Measurements from ENCODE around the gene TRAK1.
A peak's percentile ranks its signal among the peaks of the same experiment; 100 is the strongest.

Gene TRAK1

DNA sequence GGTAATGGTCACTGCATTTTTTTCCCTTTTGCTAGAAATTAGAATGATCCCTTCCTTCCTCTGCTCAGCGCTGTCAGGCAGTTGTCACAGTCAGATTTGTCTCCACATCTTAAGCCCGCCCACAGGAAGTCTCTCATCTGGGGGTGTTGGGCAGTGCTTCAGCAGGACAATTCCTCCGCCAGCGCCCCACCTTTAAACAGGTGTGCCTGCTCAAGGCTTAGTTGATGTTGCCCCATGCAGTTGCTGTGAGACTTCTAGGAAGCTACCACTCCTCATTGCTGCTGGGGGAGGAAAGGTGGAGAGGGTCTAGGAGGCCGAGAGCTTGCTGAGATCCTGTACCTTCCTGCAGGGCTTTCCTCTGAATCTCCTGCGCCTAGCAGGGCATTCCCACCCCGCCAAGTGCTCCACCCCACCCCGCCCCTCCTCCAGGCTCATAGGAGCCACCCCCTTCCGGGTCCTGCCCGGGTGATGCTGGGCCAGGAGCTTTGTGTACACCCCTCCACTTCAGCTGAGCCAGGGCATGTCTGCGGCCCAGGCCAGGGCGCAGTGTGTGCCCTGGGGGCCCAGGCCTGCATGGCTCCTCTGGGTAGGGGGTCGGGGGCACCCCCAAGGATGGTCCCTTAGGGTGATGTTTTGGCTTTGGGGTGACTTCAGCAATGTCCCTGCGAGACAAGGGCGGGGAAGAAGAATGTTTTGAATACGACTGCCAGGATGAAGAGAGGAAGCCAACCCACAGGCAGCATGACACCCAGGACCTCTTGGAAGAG lies 68.7 kb downstream of the TRAK1 start:
- DNase-seq = peak; percentile 16

DNA sequence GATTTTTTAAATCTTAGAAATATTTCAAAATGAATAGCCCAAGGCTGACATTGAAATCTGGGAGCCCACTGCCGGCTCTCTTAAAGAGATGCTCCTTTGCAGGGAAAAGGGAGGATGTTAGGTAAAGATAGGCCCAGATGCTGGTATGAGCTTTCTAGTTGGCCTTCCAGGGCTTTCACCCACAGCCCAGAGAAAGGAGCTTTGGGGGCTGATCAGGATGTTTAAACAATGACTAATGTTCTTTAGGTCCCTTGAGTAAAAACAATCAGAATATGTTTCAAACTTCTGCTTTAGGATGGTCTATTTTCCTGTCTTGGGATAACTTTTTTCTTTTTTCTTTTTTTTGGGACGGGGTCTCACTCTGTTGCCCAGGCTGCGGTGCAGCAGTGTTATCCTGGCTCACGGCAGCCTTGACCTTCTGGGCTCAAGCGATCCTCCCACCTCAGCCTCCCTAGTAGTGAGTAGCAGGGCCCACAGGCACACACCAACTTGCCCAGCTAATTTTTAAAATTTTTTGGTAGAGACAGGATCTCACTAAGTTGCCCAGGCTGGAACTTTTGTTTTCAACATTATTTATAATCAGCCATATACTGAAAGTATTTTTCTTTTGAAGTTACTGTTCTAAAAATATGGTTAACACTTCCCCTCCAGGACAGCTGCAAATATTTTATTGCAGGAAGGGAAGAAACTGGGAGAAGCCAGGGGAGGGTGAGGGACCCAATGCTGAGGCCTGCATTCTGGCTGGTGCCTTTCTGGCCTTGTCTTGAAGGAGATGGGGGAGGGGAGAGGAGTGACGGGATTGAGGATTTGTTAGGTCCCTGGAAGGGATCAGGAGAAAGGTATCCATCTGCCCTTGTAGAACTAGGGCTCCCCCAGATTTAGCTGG lies 70.1 kb downstream of the TRAK1 start:
- DNase-seq = no peak

DNA sequence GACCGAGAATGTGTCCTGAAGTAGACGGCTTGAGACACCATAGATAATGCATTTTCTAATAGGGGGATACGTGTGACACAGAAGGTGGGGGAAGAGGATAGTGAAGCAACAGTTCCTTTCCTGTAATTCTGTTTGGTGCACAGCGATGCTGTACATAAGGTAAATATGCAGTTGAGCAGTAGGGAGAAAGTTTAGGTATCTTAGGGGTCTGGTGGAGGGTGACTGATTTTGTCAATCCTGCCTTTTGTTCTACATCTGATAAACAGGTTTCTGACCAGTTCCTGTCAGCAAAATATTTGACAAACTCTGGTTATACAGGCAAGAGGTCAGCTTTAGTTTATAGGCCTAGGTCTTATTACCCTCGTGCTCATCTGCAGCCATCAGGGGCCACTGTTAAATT lies 71.3 kb downstream of the TRAK1 start:
- DNase-seq = no peak

DNA sequence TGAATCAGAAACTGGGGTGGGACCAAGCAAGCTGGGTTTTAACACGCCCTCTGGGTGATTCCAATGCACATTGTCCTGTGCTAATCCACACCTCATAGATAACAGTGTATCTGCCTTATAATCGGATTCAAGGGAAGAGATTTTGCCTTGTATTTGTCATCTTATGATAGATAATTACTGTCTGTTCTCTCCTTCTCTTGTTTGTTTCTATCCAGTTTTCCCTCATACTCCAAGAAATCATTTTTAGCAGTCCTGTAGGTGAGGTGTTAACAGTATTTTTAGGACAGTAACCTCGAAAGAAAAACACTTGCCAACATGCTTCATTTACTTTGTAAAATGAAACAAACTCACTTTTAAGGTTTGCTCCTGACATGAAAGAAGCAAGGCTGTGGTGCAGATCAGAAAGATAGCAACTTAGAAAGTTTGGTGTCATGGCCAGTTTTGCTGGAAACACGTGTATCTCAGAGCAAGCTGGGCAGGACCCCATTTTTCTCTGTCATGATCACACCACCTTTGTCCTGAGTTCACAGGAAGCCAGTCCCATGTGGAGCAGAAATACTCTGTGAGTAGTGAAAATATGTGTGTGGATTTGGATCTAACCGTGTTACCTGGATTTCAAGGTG lies 72.6 kb downstream of the TRAK1 start:
- DNase-seq = no peak

DNA sequence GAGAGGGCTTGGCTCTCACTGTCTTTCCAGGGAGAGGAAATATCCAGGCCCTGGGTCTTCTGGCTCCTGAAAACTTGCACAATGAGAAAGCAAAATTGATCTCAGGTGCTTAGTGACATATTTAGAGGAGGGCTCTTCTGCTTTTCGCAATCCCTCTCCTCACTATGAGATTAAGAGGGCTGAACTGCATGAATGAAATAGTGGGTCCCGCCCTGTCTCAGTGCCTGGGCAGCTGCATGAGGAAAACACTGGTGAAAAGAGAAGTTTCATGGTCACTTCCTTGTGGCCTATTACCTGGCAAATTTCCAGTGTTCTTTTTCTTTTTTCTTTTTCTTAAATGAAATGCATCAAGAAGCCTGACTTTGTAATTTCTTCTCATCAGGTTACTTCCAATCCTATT lies 73.5 kb downstream of the TRAK1 start:
- DNase-seq = no peak

DNA sequence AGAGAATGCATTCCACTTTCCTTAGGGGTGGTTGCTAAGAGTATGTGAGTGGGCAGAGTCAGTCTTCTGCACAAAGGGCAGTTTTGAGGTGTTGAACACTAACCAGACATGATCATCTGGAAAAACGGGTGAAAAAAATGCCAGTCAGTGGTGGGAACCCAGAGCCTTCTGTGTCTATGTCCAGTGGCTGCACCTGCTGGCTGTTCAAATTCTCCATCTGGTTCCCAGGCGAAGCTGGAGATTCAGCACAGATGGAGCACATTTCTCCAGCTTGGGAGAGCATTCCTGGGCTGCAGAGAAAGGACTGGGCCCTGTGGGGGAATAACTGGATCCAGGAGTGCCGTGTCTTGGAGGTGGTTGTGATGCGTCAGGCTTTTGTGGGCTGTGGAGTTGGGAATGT lies 74.1 kb downstream of the TRAK1 start:
- no peak for DNase-seq

DNA sequence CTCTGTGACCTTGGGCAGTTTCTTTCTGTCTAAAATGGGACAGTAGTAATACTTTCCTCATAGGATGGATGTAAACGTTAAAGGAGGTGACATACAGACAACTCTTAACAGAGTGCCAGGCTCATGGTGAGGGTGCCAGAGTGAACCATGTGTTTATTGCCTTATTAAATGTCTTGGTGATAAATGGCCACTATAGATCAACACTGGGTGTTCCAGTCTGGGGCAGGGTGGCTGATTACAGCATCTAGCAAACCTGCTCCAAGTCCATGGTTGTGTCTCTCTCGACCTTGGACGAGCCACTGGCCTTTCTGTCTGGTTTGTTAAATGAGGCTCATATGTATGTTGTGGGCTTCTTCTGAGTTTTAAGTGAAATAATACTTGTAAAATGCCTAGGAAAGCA lies 75.1 kb downstream of the TRAK1 start:
- DNase-seq = no peak

DNA sequence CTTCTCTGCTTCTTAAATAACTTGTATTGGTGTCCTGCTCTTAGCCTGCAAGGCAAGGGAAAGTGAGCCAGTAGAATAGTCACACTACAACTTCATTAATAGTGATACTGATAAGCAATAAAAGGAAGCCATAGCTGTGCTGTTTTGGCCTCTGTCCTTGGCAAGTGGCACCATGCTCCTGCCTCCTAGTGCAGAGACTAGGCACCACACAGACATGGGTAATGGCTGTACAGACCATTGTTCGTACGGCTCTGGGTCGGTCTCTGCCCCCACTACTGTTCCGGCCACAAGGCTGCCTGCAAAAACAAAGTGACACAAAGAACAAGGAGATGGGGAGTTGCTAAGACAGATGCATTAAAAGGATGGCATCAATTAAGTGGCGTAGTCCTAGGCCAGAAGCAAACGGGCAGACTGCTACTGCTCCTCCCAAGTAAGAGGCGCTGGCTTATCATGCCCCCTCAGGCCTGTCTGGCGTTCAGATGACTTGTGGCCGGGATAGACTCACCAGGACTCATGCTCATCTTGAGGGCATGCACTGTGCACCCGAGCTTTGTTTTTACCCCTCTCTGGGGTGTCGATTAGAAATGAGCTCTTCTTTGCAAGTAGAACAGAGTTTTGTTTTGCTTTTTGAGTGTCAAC lies 75.6 kb downstream of the TRAK1 start:
- DNase-seq = no peak

DNA sequence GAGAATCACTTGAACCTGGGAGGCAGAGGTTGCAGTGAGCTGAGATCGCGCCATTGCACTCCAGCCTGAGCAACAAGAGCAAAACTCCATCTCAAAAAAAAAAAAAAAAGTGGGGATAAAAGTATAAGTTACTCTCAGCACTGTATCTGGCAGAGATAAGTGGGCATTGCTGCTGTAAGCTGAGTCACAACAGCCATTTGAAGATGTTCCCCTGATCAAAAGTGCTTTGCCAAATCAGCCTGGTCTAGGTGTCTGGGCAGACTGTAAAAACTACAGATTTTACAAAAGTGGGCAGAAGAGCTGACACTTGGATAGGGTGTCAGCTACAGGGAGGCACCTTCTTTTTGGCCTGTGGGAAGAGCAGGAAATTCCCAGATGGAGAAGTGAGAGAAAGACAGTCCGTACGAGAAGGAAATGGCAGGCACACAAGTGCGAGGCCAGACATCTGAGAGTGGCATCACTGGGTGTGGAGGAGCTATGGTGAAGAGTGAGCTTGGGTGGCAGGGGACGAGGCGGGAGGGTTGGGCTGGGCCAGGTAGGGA lies 78.5 kb downstream of the TRAK1 start:
- no peak for DNase-seq

DNA sequence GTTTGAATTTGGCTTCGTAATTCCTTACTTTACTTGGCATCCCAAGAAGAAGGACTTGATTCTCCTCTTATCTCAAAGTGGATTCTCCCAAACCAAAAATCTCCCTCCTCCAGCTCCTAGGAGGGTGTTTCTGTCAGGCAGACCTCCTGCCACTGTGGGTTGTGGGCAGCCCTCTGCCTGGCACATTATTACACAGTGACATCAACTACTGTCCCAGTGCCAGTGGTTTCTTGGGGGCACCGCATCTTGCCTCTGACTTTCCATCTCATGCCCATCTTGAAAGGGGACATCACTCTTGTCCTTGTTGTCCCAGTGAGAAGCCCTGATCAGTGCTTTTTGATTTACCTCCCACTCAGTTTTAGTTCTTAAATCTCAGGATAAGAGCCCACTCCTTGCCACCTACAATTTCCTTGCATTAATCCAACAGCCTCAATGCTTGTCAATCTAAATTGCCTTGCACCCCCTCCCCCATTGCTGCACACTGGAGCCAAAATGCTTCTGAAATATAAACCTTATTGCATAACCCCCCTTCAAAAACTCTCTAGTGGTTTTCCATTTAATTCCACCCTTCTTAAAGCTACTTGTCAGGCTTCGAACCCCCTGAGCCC lies 81.0 kb downstream of the TRAK1 start:
- no peak for DNase-seq

DNA sequence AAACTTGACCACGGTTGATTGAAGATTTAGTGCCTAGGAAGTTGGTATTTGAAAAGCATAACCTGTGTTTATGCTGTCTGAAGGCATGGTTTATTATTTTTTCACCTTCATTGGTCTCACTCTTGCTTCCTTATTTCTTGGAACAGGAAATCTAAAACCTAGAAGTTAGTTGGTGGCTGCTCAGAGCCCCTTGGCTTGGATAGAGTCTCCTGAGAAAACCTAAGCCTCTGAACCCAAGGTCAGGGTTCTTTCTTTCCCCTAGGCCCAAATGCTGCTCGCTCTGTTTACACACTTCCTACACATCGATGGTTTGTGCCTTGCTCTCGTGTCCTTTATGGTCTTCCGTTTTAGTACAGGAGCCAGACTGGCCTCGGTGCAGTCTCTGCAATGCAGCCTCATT lies 82.2 kb downstream of the TRAK1 start:
- no peak for DNase-seq

DNA sequence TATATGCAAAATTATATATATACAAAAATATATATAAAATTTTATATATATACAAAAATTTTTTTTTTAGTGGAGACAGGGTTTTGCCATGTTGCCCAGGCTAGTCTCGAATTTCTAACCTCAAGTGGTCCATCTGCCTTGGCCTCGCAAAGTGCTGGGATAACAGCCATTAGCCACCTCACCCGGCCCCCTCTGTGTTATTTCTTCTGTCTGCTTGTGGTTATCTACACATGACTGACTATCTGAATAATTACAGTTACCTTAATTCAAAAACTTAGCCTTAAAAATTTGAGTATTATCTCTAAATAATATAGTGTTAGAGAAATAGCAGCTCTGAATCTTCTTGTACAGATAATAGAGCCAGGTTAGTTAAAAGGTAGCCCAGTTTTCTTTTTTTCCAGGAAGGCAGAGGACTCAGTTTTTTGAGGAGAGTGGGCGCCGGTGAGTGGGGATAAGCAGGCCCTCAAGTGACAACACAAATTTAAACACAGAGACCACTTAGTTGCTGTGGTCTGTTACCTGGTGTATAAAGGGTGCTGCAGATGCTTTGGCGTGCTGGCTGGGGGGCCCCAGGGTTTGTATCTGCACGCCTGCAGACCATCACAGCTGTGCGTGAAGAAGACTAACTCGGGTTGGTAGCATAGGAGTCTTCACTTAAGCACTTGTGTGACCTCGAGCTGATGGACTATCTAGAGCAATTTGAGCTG lies 83.7 kb downstream of the TRAK1 start:
- DNase-seq = no peak

DNA sequence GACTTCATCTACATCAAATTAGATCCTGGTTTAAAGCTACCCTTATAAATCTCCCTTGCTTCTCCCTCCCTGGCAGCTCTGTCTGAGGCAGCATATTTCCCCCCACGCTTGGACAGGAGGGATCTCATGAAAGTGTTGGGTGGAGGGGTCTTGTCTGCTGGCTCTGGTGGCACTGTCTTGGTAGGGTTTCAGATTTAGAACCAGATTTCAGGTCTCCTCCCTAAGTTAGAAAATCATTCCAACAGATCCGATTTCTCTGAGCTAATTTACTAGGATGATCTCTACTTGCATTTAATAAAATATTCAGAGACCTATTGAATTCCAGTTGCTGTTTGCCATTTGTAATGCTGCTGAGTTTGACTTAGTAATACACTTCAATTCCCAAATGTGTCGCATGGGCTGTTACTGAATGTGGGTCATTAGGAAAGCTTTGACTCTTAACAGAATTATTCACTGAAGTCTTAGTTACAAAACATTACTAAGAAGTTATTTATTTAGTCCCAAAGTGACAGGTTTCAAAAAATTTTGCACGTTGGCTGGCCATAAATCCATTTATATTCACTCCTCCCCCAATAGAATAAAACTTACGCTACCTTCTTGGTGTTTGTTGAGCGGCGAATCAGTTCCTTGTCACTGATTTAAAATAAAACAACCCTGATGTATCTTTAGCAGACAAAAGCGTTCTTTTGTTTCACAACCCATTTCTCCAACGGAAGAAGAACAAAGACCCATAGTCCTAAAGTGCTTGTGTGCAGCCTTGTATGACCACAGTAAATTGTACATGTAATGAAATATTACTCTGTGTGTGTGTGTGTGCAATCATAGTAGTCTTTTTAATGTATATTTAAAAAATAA lies 84.5 kb downstream of the TRAK1 start:
- DNase-seq = no peak

DNA sequence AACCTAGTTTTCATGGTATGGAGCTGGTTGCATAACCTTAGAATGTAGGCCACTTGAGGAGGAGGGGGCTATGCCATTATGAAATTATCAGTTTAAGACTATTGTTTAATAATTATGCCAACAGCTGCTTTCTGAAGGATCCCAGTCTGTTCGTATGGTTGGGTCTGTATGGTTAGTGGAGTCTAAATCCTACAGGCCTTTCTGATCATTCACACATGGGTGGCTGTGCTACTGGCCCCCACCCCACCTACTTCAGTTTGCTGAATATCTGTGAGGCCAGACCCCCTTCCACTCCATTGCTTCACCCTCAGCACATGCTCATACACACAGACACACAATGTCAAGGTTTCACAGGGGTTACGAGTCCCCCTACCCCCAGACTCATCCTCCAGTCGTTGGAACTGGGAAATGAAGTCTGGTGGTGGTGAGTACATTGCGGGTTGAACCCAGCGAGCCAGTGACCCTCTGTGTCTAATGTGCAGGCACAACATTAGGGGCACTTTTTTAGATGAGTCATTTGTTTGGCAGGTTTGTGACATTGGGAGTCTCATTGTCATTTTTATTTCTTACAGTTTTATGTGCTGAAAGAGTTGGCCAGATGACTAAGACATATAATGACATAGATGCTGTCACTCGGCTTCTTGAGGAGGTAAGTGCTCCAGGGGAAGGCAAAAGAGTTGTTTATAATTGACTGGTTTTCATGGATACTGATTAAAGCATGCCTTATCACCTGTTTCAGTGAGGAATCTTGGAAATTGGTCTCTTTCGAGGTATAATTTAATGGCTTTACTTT lies 85.3 kb downstream of the TRAK1 start:
- no peak for DNase-seq

DNA sequence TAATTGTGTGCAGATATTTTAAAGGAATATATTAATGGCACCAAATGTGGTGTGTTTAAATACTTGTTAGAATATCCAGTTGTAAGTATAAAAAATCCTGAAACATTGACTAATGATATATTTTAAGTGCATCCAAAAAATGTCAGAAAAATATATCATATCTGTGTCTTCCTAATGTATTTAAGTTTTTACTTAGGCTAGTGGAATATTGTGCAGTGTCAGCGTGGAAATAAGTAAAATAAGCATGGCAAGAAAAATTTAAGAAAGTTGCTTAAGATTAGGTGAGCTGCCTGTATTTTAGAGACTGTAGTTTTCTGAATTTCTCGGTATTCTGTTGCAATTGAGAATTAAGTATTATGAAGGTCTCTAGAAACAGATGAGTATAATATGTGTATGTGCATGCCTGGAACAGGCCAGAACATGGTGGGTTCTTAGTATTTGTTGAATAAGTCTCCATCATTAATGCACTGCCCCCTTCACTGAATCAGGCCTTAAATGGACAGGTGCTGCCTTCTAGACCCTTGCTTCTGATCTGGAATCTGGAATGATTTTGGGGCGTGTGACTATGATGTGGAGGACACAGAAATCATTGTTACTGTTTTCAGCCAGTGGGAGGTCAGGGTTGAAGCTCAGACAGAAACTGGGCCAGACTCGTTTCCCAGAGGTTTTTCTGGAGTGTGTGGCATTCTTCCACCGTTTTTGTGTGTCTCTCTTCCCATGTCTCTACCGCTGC lies 86.1 kb downstream of the TRAK1 start:
- no peak for DNase-seq

DNA sequence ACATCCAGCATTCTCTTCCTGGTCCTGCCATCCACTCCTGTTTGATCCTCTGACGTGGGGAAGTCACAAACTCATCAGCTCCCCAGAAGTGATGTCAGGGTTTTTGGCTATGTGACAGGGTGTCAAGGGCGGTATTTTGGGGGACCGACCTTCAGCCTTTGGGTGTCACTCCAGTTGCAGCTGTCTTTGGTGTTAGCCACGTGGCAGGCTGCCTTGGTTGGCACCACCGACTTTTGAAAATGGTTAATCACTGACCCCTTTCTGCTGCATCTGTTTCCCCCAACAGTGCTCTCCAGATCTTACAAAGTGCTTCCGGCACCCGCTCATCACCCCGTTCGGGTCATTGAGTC lies 86.6 kb downstream of the TRAK1 start:
- no peak for DNase-seq

DNA sequence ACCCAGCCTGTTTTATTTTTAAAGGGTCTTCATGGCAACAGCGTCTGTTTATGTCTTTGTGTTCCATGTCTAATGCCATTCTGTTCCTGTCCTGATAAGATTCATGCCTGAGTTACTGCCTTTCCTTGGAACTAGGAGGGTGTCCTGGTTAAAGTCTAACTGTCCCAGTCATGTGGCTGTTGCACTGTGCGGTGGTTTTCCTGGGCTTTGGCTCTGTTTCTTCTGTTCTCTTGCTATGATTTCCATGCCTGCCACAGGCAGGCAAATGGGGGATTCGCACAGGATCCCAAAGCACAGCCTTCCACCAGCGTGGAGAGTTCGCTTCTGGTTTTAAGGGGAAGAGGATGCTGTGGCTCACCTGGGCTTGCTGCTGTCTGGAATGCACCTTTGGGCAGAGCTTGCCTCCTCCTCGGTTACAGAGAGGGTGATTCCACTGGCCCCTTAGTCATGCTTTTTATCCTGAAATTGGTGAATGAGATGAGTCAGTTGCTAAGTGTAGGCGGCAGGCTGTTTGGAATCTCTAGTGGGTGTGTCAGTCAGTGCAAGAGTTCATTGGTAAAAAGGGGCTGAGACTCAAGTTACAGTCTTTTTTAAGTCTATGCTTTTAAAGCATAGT lies 88.1 kb downstream of the TRAK1 start:
- DNase-seq = no peak

DNA sequence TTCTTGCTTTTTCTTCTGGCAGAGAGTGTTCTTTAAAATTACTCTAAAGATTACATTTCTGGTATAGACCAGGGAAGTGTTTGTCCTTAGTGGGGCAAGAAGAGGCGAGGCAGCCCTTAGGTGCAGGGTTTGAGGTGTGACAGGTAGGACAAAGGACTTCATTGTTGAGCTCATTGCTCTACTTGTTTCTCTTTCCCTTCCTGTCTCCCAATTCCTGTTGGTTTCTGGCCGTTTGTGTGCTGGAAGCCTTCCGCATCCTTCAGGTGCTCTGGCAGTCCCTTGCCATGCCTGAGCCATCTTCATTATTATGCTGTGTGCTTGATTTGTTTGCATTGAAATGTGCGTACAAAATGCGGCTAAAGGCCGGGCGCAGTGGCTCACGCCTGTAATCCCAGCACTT lies 89.7 kb downstream of the TRAK1 start:
- no peak for DNase-seq

DNA sequence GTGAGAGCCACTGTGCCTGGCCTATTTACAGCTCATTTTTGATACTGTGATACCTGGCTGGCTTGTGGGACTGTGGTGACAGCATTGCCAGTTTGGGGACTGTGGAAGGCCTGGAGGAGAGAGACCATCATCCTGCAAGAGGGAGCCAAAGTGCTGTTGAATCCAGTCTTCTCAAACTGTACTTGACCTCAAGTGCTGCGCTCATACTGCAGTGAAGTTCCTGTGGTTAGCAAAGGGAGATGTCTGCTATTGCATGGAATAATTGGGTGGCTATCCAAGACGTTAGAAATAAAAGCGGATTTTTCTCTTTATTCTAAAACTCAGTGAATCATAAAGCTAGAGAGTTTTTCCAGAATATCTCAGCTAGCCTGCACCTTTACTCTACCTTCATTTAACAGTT lies 91.4 kb downstream of the TRAK1 start:
- DNase-seq = no peak

All from central memory CD4-positive, alpha-beta T cell (primary cell).